HepG2 (cell line): ENCODE measurements around the gene SPDYE6. TPM values are rescaled to one million over a fixed set of nuclear protein-coding genes. Genes with fewer than 3 reads are reported as not detected.

ENCODE experiments used
- ATAC-seq: fragments of 200-7000 bp; cut with Tn5 transposase; 3 replicates; pipeline ENCODE4 v1.9.1; 2020; ENCODE audit warnings: mild to moderate bottlenecking, moderate library complexity
- BruUV-seq: library from RNA; stranded (reverse); fragments of 400-500 nt; replicated peaks from 2 replicates; lab custom pipeline; 2021; lab: Mats Ljungman, UMichigan
- CTCF ChIA-PET: fragments of 300-600 bp; formaldehyde crosslinking; extraction: SDS; loops from one replicate; lab custom pipeline; 2021; ENCODE audit warnings: low total read pairs, inconsistent platforms, low intra/inter-chr PET ratio; lab: Yijun Ruan, JAX
- POLR2A ChIA-PET: fragments of 350-600 bp; sonication (Branson Sonifier 250); formaldehyde crosslinking; loops from one replicate; lab custom pipeline; 2020; ENCODE audit warnings: antibody characterized with exemption, inconsistent platforms; lab: Yijun Ruan, JAX
- DNase-seq: peaks from one replicate; pipeline ENCODE4 v3.0.0-alpha.2; 2015; ENCODE audit warnings: low spot score
- FAIRE-seq: peaks from 3 replicates; lab custom pipeline; 2011; peaks lifted over from hg19 to GRCh38; lab: Jason Lieb, UNC
- H2AFZ ChIP-seq: one replicate; pipeline ENCODE4 v1.6.1; 2011; ENCODE audit warnings: low read length, inconsistent platforms
- H3K27ac ChIP-seq: fragments of 300-600 bp; 3 replicates; pipeline ENCODE4 v1.8.0; 2011; ENCODE audit warnings: mixed run types, mild to moderate bottlenecking, mixed read lengths, low read length, inconsistent platforms; ENCODE audit not compliant: insufficient read depth; ENCODE audit errors: extremely low read length
- H3K27me3 ChIP-seq, 2 experiments: fragments of 200-600 bp in 1 of 2; 2 replicates in 1 of 2; 3 replicates in 1 of 2; pipeline versions ENCODE4 v1.6.0 to v1.8.0; 2011; ENCODE audit warnings: low read length in 2 of 2, mild to moderate bottlenecking in 2 of 2, moderate library complexity in 2 of 2, inconsistent platforms in 1 of 2; ENCODE audit not compliant: insufficient read depth in 2 of 2, control insufficient read depth in 1 of 2
- H3K36me3 ChIP-seq, 2 experiments: fragments of 200-600 bp in 1 of 2; replicated peaks in 1 of 2; 2 replicates in 1 of 2; 3 replicates in 1 of 2; pipeline versions ENCODE4 v1.5.1 to v1.8.0; 2011; ENCODE audit warnings: low read length in 2 of 2, inconsistent platforms in 1 of 2; ENCODE audit not compliant: insufficient read depth in 2 of 2, control insufficient read depth in 1 of 2
- H3K4me1 ChIP-seq: 2 replicates; pipeline ENCODE4 v1.5.1; 2012; ENCODE audit warnings: low read length, inconsistent platforms; ENCODE audit not compliant: insufficient read depth
- H3K4me2 ChIP-seq: 2 replicates; pipeline ENCODE4 v1.6.0; 2011; ENCODE audit warnings: low read depth, low read length, inconsistent platforms
- H3K4me3 ChIP-seq, 3 experiments: fragments of 200-600 bp in 1 of 3; sonication (generic), shearing (Covaris generic) in 1 of 3; replicated peaks in 1 of 3; 2 replicates each; pipeline ENCODE4 v1.5.1; 2011 to 2016; ENCODE audit warnings: low read length in 3 of 3, inconsistent platforms in 2 of 3, low read depth in 2 of 3, mild to moderate bottlenecking in 2 of 3, control low read depth in 1 of 3, mixed read lengths in 1 of 3; ENCODE audit not compliant: insufficient read depth in 1 of 3
- H3K79me2 ChIP-seq: one replicate; pipeline ENCODE4 v1.6.1; 2011; ENCODE audit warnings: low read length, inconsistent platforms; ENCODE audit not compliant: insufficient read depth
- H3K9ac ChIP-seq: 2 replicates; pipeline ENCODE4 v1.6.0; 2011; ENCODE audit warnings: mild to moderate bottlenecking, low read depth, low read length, inconsistent platforms; ENCODE audit not compliant: insufficient read depth
- H3K9me3 ChIP-seq: 2 replicates; pipeline ENCODE4 v1.5.1; 2012; ENCODE audit warnings: mild to moderate bottlenecking, low read length
- H4K20me1 ChIP-seq: 2 replicates; pipeline ENCODE4 v1.6.0; 2011; ENCODE audit warnings: inconsistent platforms, mild to moderate bottlenecking, low read length, moderate library complexity; ENCODE audit not compliant: insufficient read depth
- CENPT ChIP-seq: sonication (generic); formaldehyde crosslinking; IDR thresholded peaks from 2 replicates; pipeline ENCODE4 v1.8.0; 2022; ENCODE audit warnings: low read depth, mild to moderate bottlenecking, moderate library complexity, missing genetic modification reagents
- ERF ChIP-seq: IDR thresholded peaks from 2 replicates; pipeline ENCODE4 v1.6.1; 2018; ENCODE audit warnings: missing biosample characterization, missing genetic modification reagents
- FOXP4 ChIP-seq: sonication (generic); formaldehyde crosslinking; IDR thresholded peaks from 2 replicates; pipeline ENCODE4 v1.4.0; 2020; ENCODE audit warnings: missing genetic modification reagents
- HNF4A ChIP-seq: sonication (generic); formaldehyde crosslinking; IDR thresholded peaks from 2 replicates; pipeline ENCODE4 v1.4.0; 2020; ENCODE audit warnings: missing genetic modification reagents
- IRF9 ChIP-seq: sonication (generic); formaldehyde crosslinking; IDR thresholded peaks from 2 replicates; pipeline ENCODE4 v1.8.0; 2022; ENCODE audit warnings: missing genetic modification reagents, mild to moderate bottlenecking, borderline replicate concordance
- KLF11 ChIP-seq: IDR thresholded peaks from 2 replicates; pipeline ENCODE4 v1.6.1; 2016; ENCODE audit warnings: missing compliant biosample characterization
- MXD4 ChIP-seq: IDR thresholded peaks from 2 replicates; pipeline ENCODE4 v1.6.1; 2016; ENCODE audit warnings: mild to moderate bottlenecking, missing biosample characterization, missing genetic modification reagents
- MYC ChIP-seq: sonication (generic); formaldehyde crosslinking; IDR thresholded peaks from 2 replicates; pipeline ENCODE4 v1.9.0; 2021; ENCODE audit warnings: missing genetic modification reagents, borderline replicate concordance
- NFYC ChIP-seq: IDR thresholded peaks from 2 replicates; pipeline ENCODE4 v1.6.1; 2016; ENCODE audit warnings: missing genetic modification reagents, missing compliant biosample characterization
- SETDB1 ChIP-seq: sonication (generic); formaldehyde crosslinking; IDR thresholded peaks from 2 replicates; pipeline ENCODE4 v1.5.1; 2020; ENCODE audit warnings: missing genetic modification reagents, mild to moderate bottlenecking, borderline replicate concordance
- ZNF232 ChIP-seq: sonication (generic); formaldehyde crosslinking; IDR thresholded peaks from 2 replicates; pipeline ENCODE4 v1.4.0; 2020; ENCODE audit warnings: missing genetic modification reagents, borderline replicate concordance
- ZNF562 ChIP-seq: sonication (generic); formaldehyde crosslinking; IDR thresholded peaks from 2 replicates; pipeline ENCODE4 v1.8.0; 2022; ENCODE audit warnings: missing genetic modification reagents, borderline replicate concordance
- ZNF780A ChIP-seq: sonication (generic); formaldehyde crosslinking; IDR thresholded peaks from 2 replicates; pipeline ENCODE4 v1.8.0; 2022; ENCODE audit warnings: mild to moderate bottlenecking, missing genetic modification reagents, moderate library complexity
- ZSCAN22 ChIP-seq: sonication (generic); formaldehyde crosslinking; IDR thresholded peaks from 2 replicates; pipeline ENCODE4 v1.4.0; 2020; ENCODE audit warnings: mild to moderate bottlenecking, missing genetic modification reagents
- WGBS: methylation state at CpG from one replicate; pipeline ENCODE4 v1.1.6; 2017; ENCODE audit warnings: low lambda C conversion rate; 5-methylcytosine and 5-hydroxymethylcytosine counted together
- in situ Hi-C: cut with HindIII; loops from 2 replicates; pipeline ENCODE4 v1.10.0; 2017; ENCODE audit warnings: low pct_unique_long_range_greater_than_20kb; ENCODE audit not compliant: extremely low pct_ligation_motif_present
- intact Hi-C: fragments of 100-400 bp; cut with micrococcal nuclease; formaldehyde crosslinking; loops from one replicate; pipeline ENCODE4 v1.10.0; 2022; ENCODE audit not compliant: unreplicated experiment
- polyA plus RNA-seq, 8 experiments: library from polyadenylated mRNA; depleted of rRNA in 3 of 8; stranded (reverse) in 7 of 8; unstranded in 1 of 8; fragments of >200 nt; fragmentation: Illumina TruSeq in 4 of 8; extraction: Trizol in 4 of 8; gene quantifications; 2 replicates each; pipeline versions ENCODE4 v1.2.1 to v1.2.3, GENCODE V29; 2011 to 2016; ENCODE audit warnings: low read depth in 4 of 8, missing spikeins in 1 of 8, mixed read lengths in 1 of 8; ENCODE audit not compliant: insufficient read depth in 1 of 8
- total RNA-seq, 5 experiments: library from RNA; depleted of rRNA; stranded (reverse); fragments of >200 nt; fragmentation: Illumina TruSeq; extraction: Trizol; gene quantifications; 2 replicates each; pipeline ENCODE4 v1.2.3, GENCODE V29; 2016; ENCODE audit warnings: low read depth in 1 of 5
- TF ChIP-seq, protein P1 (sequence below): sonication (generic); formaldehyde crosslinking; IDR thresholded peaks from 2 replicates; pipeline ENCODE4 v1.5.0; 2020; ENCODE audit warnings: mild to moderate bottlenecking, missing genetic modification reagents
- TF ChIP-seq, protein P2 (sequence below): sonication (generic); formaldehyde crosslinking; IDR thresholded peaks from 2 replicates; pipeline ENCODE4 v1.5.1; 2020; ENCODE audit warnings: missing genetic modification reagents, mild to moderate bottlenecking, borderline replicate concordance
- TF ChIP-seq, protein P3 (sequence below): IDR thresholded peaks from 2 replicates; pipeline ENCODE4 v1.6.1; 2016; ENCODE audit warnings: mild to moderate bottlenecking

Gene SPDYE6
- total and polyA plus RNA-seq, 2 of the 13 experiments (the other 11 are each of a cell fraction or from before 2014, with no cell fraction given): 0.07 TPM; not detected in 1

GRCh38 chr7:102312317-102312716 is 43.9 kb downstream of the SPDYE6 start (continued):
- TF ChIP-seq IRF9: no peak
- TF ChIP-seq, protein P1, sequence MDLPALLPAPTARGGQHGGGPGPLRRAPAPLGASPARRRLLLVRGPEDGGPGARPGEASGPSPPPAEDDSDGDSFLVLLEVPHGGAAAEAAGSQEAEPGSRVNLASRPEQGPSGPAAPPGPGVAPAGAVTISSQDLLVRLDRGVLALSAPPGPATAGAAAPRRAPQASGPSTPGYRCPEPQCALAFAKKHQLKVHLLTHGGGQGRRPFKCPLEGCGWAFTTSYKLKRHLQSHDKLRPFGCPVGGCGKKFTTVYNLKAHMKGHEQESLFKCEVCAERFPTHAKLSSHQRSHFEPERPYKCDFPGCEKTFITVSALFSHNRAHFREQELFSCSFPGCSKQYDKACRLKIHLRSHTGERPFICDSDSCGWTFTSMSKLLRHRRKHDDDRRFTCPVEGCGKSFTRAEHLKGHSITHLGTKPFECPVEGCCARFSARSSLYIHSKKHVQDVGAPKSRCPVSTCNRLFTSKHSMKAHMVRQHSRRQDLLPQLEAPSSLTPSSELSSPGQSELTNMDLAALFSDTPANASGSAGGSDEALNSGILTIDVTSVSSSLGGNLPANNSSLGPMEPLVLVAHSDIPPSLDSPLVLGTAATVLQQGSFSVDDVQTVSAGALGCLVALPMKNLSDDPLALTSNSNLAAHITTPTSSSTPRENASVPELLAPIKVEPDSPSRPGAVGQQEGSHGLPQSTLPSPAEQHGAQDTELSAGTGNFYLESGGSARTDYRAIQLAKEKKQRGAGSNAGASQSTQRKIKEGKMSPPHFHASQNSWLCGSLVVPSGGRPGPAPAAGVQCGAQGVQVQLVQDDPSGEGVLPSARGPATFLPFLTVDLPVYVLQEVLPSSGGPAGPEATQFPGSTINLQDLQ: no peak
- TF ChIP-seq ZNF562: no peak

GRCh38 chr7:102310414-102310815 is 45.8 kb downstream of the SPDYE6 start:
- Histone ChIP-seq H3K27ac (no peak overlapping the region), H2AFZ (no peak overlapping the region), H4K20me1 (no peaks in the 10 kb centered on the region), H3K36me3 (no peaks in the 10 kb centered on the region), H3K9me3 (no peaks in the 10 kb centered on the region), H3K4me1 (peaks cover 26% of the 10 kb centered on the region), H3K4me2 (no peak overlapping the region), H3K4me3 (no peak overlapping the region), H3K79me2 (no peaks in the 10 kb centered on the region), H3K27me3 (no peaks in the 10 kb centered on the region), H3K9ac (no peak overlapping the region)
- CTCF ChIA-PET: no interaction called here
- WGBS: 96% methylated on average over 9 of the region's 9 CpGs
- ATAC-seq (no peak), DNase-seq (no peak), FAIRE-seq (no peak)
- in situ Hi-C loops: no loop called here
- no TSS peak for BruUV-seq
- intact Hi-C loops: no loop called here
- POLR2A ChIA-PET: no interaction called here
- no peak for TF ChIP-seq ZNF780A
- TF ChIP-seq HNF4A (CRISPR knock-in tag): no peak
- no peak for TF ChIP-seq SETDB1 (CRISPR knock-in tag)
- TF ChIP-seq ZNF232 (CRISPR knock-in tag): no peak
- no peak for TF ChIP-seq KLF11 (CRISPR knock-in tag)
- no peak for TF ChIP-seq MXD4
- no peak for TF ChIP-seq ERF
- no peak for TF ChIP-seq NFYC
- no peak for TF ChIP-seq CENPT (CRISPR knock-in tag)
- TF ChIP-seq ZSCAN22 (CRISPR knock-in tag): no peak
- TF ChIP-seq, protein P2, sequence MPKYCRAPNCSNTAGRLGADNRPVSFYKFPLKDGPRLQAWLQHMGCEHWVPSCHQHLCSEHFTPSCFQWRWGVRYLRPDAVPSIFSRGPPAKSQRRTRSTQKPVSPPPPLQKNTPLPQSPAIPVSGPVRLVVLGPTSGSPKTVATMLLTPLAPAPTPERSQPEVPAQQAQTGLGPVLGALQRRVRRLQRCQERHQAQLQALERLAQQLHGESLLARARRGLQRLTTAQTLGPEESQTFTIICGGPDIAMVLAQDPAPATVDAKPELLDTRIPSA: no peak
- TF ChIP-seq, protein P3, sequence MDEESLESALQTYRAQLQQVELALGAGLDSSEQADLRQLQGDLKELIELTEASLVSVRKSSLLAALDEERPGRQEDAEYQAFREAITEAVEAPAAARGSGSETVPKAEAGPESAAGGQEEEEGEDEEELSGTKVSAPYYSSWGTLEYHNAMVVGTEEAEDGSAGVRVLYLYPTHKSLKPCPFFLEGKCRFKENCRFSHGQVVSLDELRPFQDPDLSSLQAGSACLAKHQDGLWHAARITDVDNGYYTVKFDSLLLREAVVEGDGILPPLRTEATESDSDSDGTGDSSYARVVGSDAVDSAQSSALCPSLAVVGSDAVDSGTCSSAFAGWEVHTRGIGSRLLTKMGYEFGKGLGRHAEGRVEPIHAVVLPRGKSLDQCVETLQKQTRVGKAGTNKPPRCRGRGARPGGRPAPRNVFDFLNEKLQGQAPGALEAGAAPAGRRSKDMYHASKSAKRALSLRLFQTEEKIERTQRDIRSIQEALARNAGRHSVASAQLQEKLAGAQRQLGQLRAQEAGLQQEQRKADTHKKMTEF: no peak
- no peak for TF ChIP-seq MYC (CRISPR knock-in tag)
- TF ChIP-seq FOXP4: no peak
